Kidney (tissue), 14 donors: ENCODE results near the gene PIN4. TPM values are rescaled to one million over a fixed set of nuclear protein-coding genes. Genes with fewer than 3 reads are reported as not detected.

Experiments used
- DNase-seq, 5 donors: peaks; one replicate each; pipeline ENCODE4 v3.0.0-alpha.2; 2013 to 2020
- FAIRE-seq: peaks from 2 replicates; lab custom pipeline; 2012; peaks lifted over from hg19 to GRCh38; lab: Jason Lieb, UNC
- H3K27ac ChIP-seq, 2 donors: one replicate each; pipeline ENCODE4 v1.7.0; 2013; ENCODE audit warnings: low read depth in 2 of 2, low read length in 2 of 2, inconsistent platforms in 1 of 2
- H3K27me3 ChIP-seq: one replicate; pipeline ENCODE4 v1.7.1; 2013; ENCODE audit warnings: low read length, inconsistent platforms; ENCODE audit not compliant: control insufficient read depth, insufficient read depth
- H3K36me3 ChIP-seq, 3 donors: one replicate each; pipeline versions ENCODE4 v1.7.0 to v1.7.1; 2013; ENCODE audit warnings: low read length in 3 of 3, control low read depth in 1 of 3, inconsistent platforms in 1 of 3; ENCODE audit not compliant: insufficient read depth in 3 of 3, control insufficient read depth in 2 of 3
- H3K4me1 ChIP-seq, 3 donors: one replicate each; pipeline versions ENCODE4 v1.7.0 to v1.7.1; 2013; ENCODE audit warnings: low read length in 3 of 3, inconsistent platforms in 1 of 3, low read depth in 1 of 3; ENCODE audit not compliant: control insufficient read depth in 2 of 3, insufficient read depth in 2 of 3
- H3K4me3 ChIP-seq, 3 donors: one replicate each; pipeline versions ENCODE4 v1.7.0 to v1.8.1; 2013; ENCODE audit warnings: low read length in 3 of 3, control low read depth in 1 of 3, inconsistent platforms in 1 of 3
- H3K9ac ChIP-seq, 3 donors: one replicate each; pipeline versions ENCODE4 v1.7.0 to v1.7.1; 2013; ENCODE audit warnings: low read length in 3 of 3, control low read depth in 1 of 3, inconsistent platforms in 1 of 3
- H3K9me3 ChIP-seq, 3 donors: one replicate each; pipeline versions ENCODE4 v1.7.0 to v1.7.1; 2013; ENCODE audit warnings: low read length in 3 of 3, control low read depth in 1 of 3, inconsistent platforms in 1 of 3; ENCODE audit not compliant: control insufficient read depth in 2 of 3, insufficient read depth in 1 of 3
- intact Hi-C: fragments of 100-400 bp; cut with DNase I; formaldehyde crosslinking; loops from one replicate; pipeline ENCODE4 v1.11.1; 2022
- polyA plus RNA-seq: library from polyadenylated mRNA; stranded (reverse); fragments of 350-450 nt; fragmentation: Illumina TruSeq; extraction: RNeasy Lipid Tissue Mini Kit (QIAGEN cat#74804); gene quantifications from one replicate; pipeline ENCODE4 v1.2.3, GENCODE V29; 2014; ENCODE audit warnings: low read depth, low replicate concordance; ENCODE audit not compliant: insufficient read depth
- total RNA-seq: library from RNA; stranded (reverse); fragmentation: NEBNext Ultra II Directional; extraction: Animal tissue kit (Norgen Biotek cat#: 25700); gene quantifications from one replicate; pipeline ENCODE4 v1.2.1, GENCODE V29; 2021
- TF ChIP-seq, protein P1 (sequence below): IDR thresholded peaks from 3 replicates; pipeline ENCODE4 v1.5.1; 2012; ENCODE audit warnings: mild to moderate bottlenecking, moderate library complexity, borderline replicate concordance; ENCODE audit not compliant: insufficient read depth; ENCODE audit errors: extremely low read depth
- donor health status: control.
- donor health status: control.
- donor health status: control.
- donor health status: control.
- donor health status: control.
- donor health status: DM: yes; HTN: yes; CAD: no.
- donor health status: Normal renal cell carcinoma (clear cell type).

The PIN4 gene
- total and polyA plus RNA-seq, 2 donors from 2014 or later = 11.0 to 50.9 TPM

DNA sequence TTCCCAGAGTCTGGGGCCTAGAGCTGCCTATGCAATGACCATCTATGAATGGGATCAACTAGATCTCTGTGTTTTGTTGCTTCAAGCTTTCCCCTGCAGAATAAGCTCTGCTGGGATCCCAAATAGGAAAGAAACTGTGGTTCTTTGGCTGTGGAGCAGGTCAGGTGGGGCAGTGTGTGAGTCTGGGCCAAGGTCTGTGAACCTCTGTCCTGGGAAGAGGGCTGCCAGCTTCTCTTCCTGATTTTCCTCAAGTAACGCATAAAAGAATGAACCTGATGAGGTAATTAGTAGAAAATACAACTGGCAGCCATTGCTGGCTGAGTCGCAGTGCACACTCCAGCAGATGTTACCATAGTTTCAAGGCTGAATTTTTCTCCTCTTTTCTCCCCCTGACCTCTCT is 4.6 kb upstream of the PIN4 start:
- no peak overlapping the region for H3K27ac ChIP-seq
- no peaks in the 10 kb centered on the region for H3K9me3 ChIP-seq
- H3K36me3 ChIP-seq = no peaks in the 10 kb centered on the region
- H3K27me3 ChIP-seq = no peaks in the 10 kb centered on the region
- no peak overlapping the region for H3K4me3 ChIP-seq
- no peak overlapping the region for H3K9ac ChIP-seq
- FAIRE-seq = no peak
- intact Hi-C loops = no loop called here
- no peak for DNase-seq
- peaks cover 0 to 3% (median 0%) of the 10 kb centered on the region in 3 donors for H3K4me1 ChIP-seq
- TF ChIP-seq, protein P1, sequence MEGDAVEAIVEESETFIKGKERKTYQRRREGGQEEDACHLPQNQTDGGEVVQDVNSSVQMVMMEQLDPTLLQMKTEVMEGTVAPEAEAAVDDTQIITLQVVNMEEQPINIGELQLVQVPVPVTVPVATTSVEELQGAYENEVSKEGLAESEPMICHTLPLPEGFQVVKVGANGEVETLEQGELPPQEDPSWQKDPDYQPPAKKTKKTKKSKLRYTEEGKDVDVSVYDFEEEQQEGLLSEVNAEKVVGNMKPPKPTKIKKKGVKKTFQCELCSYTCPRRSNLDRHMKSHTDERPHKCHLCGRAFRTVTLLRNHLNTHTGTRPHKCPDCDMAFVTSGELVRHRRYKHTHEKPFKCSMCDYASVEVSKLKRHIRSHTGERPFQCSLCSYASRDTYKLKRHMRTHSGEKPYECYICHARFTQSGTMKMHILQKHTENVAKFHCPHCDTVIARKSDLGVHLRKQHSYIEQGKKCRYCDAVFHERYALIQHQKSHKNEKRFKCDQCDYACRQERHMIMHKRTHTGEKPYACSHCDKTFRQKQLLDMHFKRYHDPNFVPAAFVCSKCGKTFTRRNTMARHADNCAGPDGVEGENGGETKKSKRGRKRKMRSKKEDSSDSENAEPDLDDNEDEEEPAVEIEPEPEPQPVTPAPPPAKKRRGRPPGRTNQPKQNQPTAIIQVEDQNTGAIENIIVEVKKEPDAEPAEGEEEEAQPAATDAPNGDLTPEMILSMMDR = no peak

DNA sequence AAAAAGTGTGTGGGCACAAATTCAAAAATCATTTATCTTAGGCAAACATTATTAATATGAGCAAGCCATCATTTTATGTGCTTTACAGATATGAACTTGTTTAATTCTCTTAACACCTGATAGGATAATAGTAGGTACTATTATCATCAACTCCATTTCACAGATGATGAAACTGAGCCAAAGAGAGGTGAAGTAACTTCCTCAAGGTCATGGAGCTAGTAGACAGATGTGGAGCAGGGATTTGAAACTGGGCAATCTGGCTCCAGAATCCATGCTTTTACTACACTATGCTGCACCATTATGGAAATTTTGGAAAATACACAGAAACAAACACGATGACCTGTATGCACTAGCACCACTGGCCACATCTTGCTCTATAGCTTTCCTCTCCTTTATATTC is 1.0 kb upstream of the PIN4 start:
- no peak overlapping the region for H3K27ac ChIP-seq
- H3K9ac ChIP-seq = peak overlapping the region in 1 of 3 donors; percentile 42
- TF ChIP-seq, protein P1 = no peak
- peak overlapping the region in 2 of 3 donors; percentile 61 to 93 for H3K4me3 ChIP-seq
- H3K9me3 ChIP-seq = no peaks in the 10 kb centered on the region
- H3K27me3 ChIP-seq = no peaks in the 10 kb centered on the region
- no peaks in the 10 kb centered on the region for H3K36me3 ChIP-seq
- peaks cover 3 to 5% (median 5%) of the 10 kb centered on the region in 3 donors for H3K4me1 ChIP-seq
- intact Hi-C loops = no loop called here
- FAIRE-seq (no peak), DNase-seq (peak in 1 of 5 donors; percentile 6)

DNA sequence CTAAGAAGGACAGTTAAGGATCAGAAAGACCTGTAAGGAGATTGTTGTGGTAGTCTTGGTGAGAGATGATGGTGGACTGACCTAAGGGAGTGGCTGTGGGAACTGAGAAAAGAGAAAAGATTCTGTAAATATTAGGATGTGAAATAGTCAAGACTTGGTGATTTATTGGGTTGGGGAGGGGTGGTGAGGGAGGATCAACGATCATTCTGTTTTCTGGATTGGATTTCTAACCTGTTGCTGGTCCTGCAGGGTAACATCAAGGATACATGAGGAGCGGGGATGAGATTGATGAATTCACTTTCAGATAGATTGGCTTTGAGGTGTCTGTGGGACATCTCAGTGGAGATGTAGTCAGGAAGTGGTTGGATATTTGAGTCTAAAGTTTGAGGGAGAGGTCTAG is 1.4 kb downstream of the PIN4 start:
- Histone ChIP-seq H3K27me3 (no peaks in the 10 kb centered on the region), H3K9ac (no peak overlapping the region), H3K36me3 (no peaks in the 10 kb centered on the region), H3K4me1 (peaks cover 3 to 5% (median 5%) of the 10 kb centered on the region in 3 donors), H3K27ac (no peak overlapping the region), H3K4me3 (peak overlapping the region in 2 of 3 donors; percentile 21 to 93), H3K9me3 (no peaks in the 10 kb centered on the region)
- intact Hi-C loops = no loop called here
- FAIRE-seq (no peak), DNase-seq (no peak)
- TF ChIP-seq, protein P1 = no peak
